Brain microvascular endothelial cell (primary cell): ENCODE measurements around the gene CBX4.
A peak's percentile ranks its signal among the peaks of the same experiment; 100 is the strongest.

ENCODE experiments used
- DNase-seq: peaks from one replicate; pipeline ENCODE4 v3.0.0-alpha.2; 2020
- H3K27ac ChIP-seq: fragments of 250-450 bp; sonication (Bioruptor Pico); 2 replicates; pipeline ENCODE4 v1.5.1; 2020; ENCODE audit warnings: mild to moderate bottlenecking, moderate library complexity
- H3K27me3 ChIP-seq: fragments of 250-450 bp; sonication (Bioruptor Pico); replicated peaks from 2 replicates; pipeline ENCODE4 v1.5.1; 2020; ENCODE audit warnings: mild to moderate bottlenecking
- H3K36me3 ChIP-seq: fragments of 250-450 bp; sonication (Bioruptor Pico); replicated peaks from 2 replicates; pipeline ENCODE4 v1.5.1; 2020; ENCODE audit warnings: mild to moderate bottlenecking
- H3K4me3 ChIP-seq: 2 replicates; pipeline ENCODE4 v1.5.1; 2011; ENCODE audit warnings: low read depth, mild to moderate bottlenecking, control low read depth, low read length, moderate library complexity
- CTCF ChIP-seq: IDR thresholded peaks from 2 replicates; pipeline ENCODE4 v1.5.1; 2011; ENCODE audit warnings: low read depth, mild to moderate bottlenecking, moderate library complexity, low read length, control low read depth, inconsistent platforms; ENCODE audit errors: missing control alignments
- in situ Hi-C: cut with HindIII; loops from 2 replicates; pipeline ENCODE4 v1.10.0; 2017; ENCODE audit warnings: low sequenced_read_pairs, low pct_ligation_motif_present

Gene CBX4

GRCh38 chr17:79814127-79814973 is 24.9 kb downstream of the CBX4 start:
- no peak for DNase-seq
- Histone ChIP-seq H3K27ac (no peak overlapping the region), H3K36me3 (no peaks in the 10 kb centered on the region), H3K27me3 (peaks cover 51% of the 10 kb centered on the region), H3K4me3 (no peak overlapping the region)
- in situ Hi-C loops, result no loop called here
- no peak for TF ChIP-seq CTCF

- Histone ChIP-seq H3K27me3 (peaks cover 59% of the 10 kb centered on the region), H3K36me3 (no peaks in the 10 kb centered on the region), H3K27ac (no peak overlapping the region), H3K4me3 (peak overlapping the region; percentile 42)
- TF ChIP-seq CTCF, result no peak
- no peak for DNase-seq
- in situ Hi-C loops, result no loop called here
These were observed 25.7 kb downstream of the CBX4 start for GRCh38 chr17:79813297-79814126.

- no peaks in the 10 kb centered on the region for H3K36me3 ChIP-seq
- peak overlapping the region; percentile 42 for H3K4me3 ChIP-seq
- no peak overlapping the region for H3K27ac ChIP-seq
- peaks cover 67% of the 10 kb centered on the region for H3K27me3 ChIP-seq
- DNase-seq, result no peak
- in situ Hi-C loops, result no loop called here
- no peak for TF ChIP-seq CTCF
These were observed 26.6 kb downstream of the CBX4 start for GRCh38 chr17:79812353-79813258.

GRCh38 chr17:79811868-79812352 is 27.3 kb downstream of the CBX4 start:
- TF ChIP-seq CTCF, result no peak
- Histone ChIP-seq H3K36me3 (no peaks in the 10 kb centered on the region), H3K27me3 (peaks cover 74% of the 10 kb centered on the region), H3K27ac (no peak overlapping the region), H3K4me3 (no peak overlapping the region)
- DNase-seq, result no peak
- in situ Hi-C loops, result no loop called here

- peak; percentile 58 for TF ChIP-seq CTCF
- H3K4me3 ChIP-seq, result no peak overlapping the region
- in situ Hi-C loops, result no loop called here
- H3K27ac ChIP-seq, result no peak overlapping the region
- DNase-seq, result no peak
- no peaks in the 10 kb centered on the region for H3K36me3 ChIP-seq
- H3K27me3 ChIP-seq, result peaks cover 78% of the 10 kb centered on the region
These were observed 28.0 kb downstream of the CBX4 start for GRCh38 chr17:79811011-79811867.
